NCI-H524 (cell line): ENCODE measurements around the gene ANXA5.
A peak's percentile ranks its signal among the peaks of the same experiment; 100 is the strongest.
"Not testable (repeated sequence)": the region's sequence is repeated elsewhere in the genome, so short reads cannot be mapped to it uniquely, and the experiment has no call there.

Source experiments
- DNase-seq, 2 experiments: peaks; one replicate each; lab custom pipeline; 2025; lab: John Stamatoyannopoulos, UW

Gene ANXA5

GRCh38 chr4:121677524-121677923, 19.3 kb downstream of the ANXA5 start:
- no peak for DNase-seq

GRCh38 chr4:121676345-121677075, 20.3 kb downstream of the ANXA5 start:
- no peak for DNase-seq

- no peak for DNase-seq
Observed at GRCh38 chr4:121675715-121676114, 21.1 kb downstream of the ANXA5 start.

- peak; percentile 73 to 83 for DNase-seq
Observed at GRCh38 chr4:121674696-121675095, 22.1 kb downstream of the ANXA5 start.

- no peak for DNase-seq
Observed at GRCh38 chr4:121674191-121674590, 22.6 kb downstream of the ANXA5 start.

GRCh38 chr4:121669163-121669550, 27.6 kb downstream of the ANXA5 start:
- no peak for DNase-seq

GRCh38 chr4:121668368-121669162, 28.2 kb downstream of the ANXA5 start:
- DNase-seq: no peak

- no peak for DNase-seq
Observed at GRCh38 chr4:121666091-121666679, 30.6 kb downstream of the ANXA5 start.

GRCh38 chr4:121665371-121665770, 31.4 kb downstream of the ANXA5 start:
- DNase-seq: no peak

- DNase-seq: no peak
Observed at GRCh38 chr4:121662225-121662624, 34.6 kb downstream of the ANXA5 start.

- not testable (repeated sequence) for DNase-seq
Observed at GRCh38 chr4:121660175-121660933, 36.4 kb downstream of the ANXA5 start.

- DNase-seq: no peak
Observed at GRCh38 chr4:121658125-121658524, 38.7 kb downstream of the ANXA5 start.

- DNase-seq: peak in 1 of 2 experiments; percentile 19
Observed at GRCh38 chr4:121656269-121656641, 40.5 kb downstream of the ANXA5 start.

- no peak for DNase-seq
Observed at GRCh38 chr4:121655320-121656268, 41.2 kb downstream of the ANXA5 start.

GRCh38 chr4:121654738-121655137, 42.0 kb downstream of the ANXA5 start:
- no peak for DNase-seq

- no peak for DNase-seq
Observed at GRCh38 chr4:121653986-121654385, 42.8 kb downstream of the ANXA5 start.

- no peak for DNase-seq
Observed at GRCh38 chr4:121653214-121653613, 43.6 kb downstream of the ANXA5 start.

GRCh38 chr4:121651597-121651996, 45.2 kb downstream of the ANXA5 start:
- DNase-seq: no peak

GRCh38 chr4:121650741-121651140, 46.0 kb downstream of the ANXA5 start:
- no peak for DNase-seq

GRCh38 chr4:121648516-121648915, 48.3 kb downstream of the ANXA5 start:
- no peak for DNase-seq
